Parathyroid adenoma (tissue), 2 donors: ENCODE results near the gene SMOC2.

ENCODE experiments used
- H2AFZ ChIP-seq: fragments of 300-600 bp; sonication (generic); one replicate; pipeline ENCODE4 v1.7.0; 2017; ENCODE audit warnings: antibody characterized with exemption, mild to moderate bottlenecking
- H3K27ac ChIP-seq: fragments of 300-600 bp; sonication (generic); one replicate; pipeline ENCODE4 v1.7.0; 2017
- H3K27me3 ChIP-seq: fragments of 300-600 bp; sonication (generic); one replicate; pipeline ENCODE4 v1.7.0; 2017; ENCODE audit warnings: low read length; ENCODE audit not compliant: control insufficient read depth, insufficient read depth
- H3K36me3 ChIP-seq: fragments of 300-600 bp; sonication (generic); one replicate; pipeline ENCODE4 v1.7.0; 2017; ENCODE audit warnings: low read length; ENCODE audit not compliant: control insufficient read depth, insufficient read depth
- H3K4me1 ChIP-seq: fragments of 300-600 bp; sonication (generic); one replicate; pipeline ENCODE4 v1.7.0; 2017; ENCODE audit warnings: control low read depth
- H3K4me2 ChIP-seq: fragments of 300-600 bp; sonication (generic); one replicate; pipeline ENCODE4 v1.7.0; 2017; ENCODE audit warnings: low read length
- H3K4me3 ChIP-seq: fragments of 300-600 bp; sonication (generic); one replicate; pipeline ENCODE4 v1.7.0; 2017; ENCODE audit warnings: low read depth, low read length
- H3K79me2 ChIP-seq: fragments of 300-600 bp; sonication (generic); one replicate; pipeline ENCODE4 v1.7.0; 2017; ENCODE audit warnings: control low read depth
- H3K9ac ChIP-seq: fragments of 300-600 bp; sonication (generic); one replicate; pipeline ENCODE4 v1.7.0; 2017; ENCODE audit warnings: mild to moderate bottlenecking
- H3K9me3 ChIP-seq: fragments of 300-600 bp; sonication (generic); one replicate; pipeline ENCODE4 v1.7.0; 2017; ENCODE audit warnings: low read length; ENCODE audit not compliant: control insufficient read depth
- TF ChIP-seq, protein P1 (sequence below): fragments of 300-600 bp; sonication (generic); IDR thresholded peaks from one replicate; pipeline ENCODE4 v1.7.0; 2017; ENCODE audit warnings: antibody characterized with exemption, mild to moderate bottlenecking
- donor health status: primary hyperparathyroidism.

Gene SMOC2

DNA sequence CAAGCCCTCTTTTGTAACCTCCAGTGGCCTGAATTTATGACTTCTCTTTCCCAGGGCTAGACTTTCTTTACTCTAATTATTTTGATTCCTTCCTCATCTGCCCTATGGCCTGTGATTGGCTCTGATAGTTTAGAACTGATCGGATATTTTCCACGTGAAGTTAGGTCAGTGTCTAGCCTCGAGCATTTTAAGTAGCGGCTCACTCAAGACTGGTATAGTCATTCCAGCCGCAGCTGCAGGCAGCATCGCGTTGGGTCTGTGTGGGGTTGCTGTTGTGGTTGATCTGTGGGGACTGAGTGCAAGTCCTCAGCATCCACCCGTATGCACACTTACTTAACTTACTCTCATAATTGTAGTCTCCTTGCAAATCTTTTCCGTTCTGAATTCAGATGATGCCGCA, 105.7 kb downstream of the SMOC2 start:
- no peak overlapping the region for H3K9ac ChIP-seq
- no peaks in the 10 kb centered on the region for H3K27me3 ChIP-seq
- H3K4me3 ChIP-seq = no peak overlapping the region
- no peak overlapping the region for H3K27ac ChIP-seq
- H3K9me3 ChIP-seq = no peaks in the 10 kb centered on the region
- TF ChIP-seq, protein P1, sequence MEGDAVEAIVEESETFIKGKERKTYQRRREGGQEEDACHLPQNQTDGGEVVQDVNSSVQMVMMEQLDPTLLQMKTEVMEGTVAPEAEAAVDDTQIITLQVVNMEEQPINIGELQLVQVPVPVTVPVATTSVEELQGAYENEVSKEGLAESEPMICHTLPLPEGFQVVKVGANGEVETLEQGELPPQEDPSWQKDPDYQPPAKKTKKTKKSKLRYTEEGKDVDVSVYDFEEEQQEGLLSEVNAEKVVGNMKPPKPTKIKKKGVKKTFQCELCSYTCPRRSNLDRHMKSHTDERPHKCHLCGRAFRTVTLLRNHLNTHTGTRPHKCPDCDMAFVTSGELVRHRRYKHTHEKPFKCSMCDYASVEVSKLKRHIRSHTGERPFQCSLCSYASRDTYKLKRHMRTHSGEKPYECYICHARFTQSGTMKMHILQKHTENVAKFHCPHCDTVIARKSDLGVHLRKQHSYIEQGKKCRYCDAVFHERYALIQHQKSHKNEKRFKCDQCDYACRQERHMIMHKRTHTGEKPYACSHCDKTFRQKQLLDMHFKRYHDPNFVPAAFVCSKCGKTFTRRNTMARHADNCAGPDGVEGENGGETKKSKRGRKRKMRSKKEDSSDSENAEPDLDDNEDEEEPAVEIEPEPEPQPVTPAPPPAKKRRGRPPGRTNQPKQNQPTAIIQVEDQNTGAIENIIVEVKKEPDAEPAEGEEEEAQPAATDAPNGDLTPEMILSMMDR = no peak
- no peaks in the 10 kb centered on the region for H3K4me1 ChIP-seq
- H3K79me2 ChIP-seq = no peaks in the 10 kb centered on the region
- no peak overlapping the region for H2AFZ ChIP-seq
- H3K36me3 ChIP-seq = no peaks in the 10 kb centered on the region
- H3K4me2 ChIP-seq = no peak overlapping the region

DNA sequence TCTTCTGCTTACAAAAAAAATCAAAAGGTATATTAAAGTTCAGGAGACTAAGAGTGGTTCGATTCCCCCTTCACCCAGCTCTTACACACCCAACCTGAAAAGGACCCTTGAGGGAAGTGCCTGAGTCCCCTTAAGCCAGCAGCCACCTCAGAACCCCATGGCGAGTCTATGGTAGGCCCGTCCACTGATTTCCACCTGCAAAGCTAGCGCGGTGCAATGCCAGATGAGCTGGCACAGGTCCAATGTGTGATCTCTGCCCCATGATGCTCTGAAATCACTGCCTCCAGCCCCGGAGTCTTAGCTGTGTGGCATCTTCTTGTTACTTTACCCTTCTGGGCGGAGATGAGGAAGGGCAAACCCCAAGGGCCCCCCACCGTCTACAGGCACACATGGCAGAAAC, 109.3 kb downstream of the SMOC2 start:
- no peaks in the 10 kb centered on the region for H3K9me3 ChIP-seq
- H3K27ac ChIP-seq = no peak overlapping the region
- no peaks in the 10 kb centered on the region for H3K27me3 ChIP-seq
- H3K4me3 ChIP-seq = no peak overlapping the region
- H3K36me3 ChIP-seq = no peaks in the 10 kb centered on the region
- no peak overlapping the region for H3K9ac ChIP-seq
- no peaks in the 10 kb centered on the region for H3K79me2 ChIP-seq
- H2AFZ ChIP-seq = no peak overlapping the region
- H3K4me1 ChIP-seq = no peaks in the 10 kb centered on the region
- no peak overlapping the region for H3K4me2 ChIP-seq
- TF ChIP-seq, protein P1 = no peak

DNA sequence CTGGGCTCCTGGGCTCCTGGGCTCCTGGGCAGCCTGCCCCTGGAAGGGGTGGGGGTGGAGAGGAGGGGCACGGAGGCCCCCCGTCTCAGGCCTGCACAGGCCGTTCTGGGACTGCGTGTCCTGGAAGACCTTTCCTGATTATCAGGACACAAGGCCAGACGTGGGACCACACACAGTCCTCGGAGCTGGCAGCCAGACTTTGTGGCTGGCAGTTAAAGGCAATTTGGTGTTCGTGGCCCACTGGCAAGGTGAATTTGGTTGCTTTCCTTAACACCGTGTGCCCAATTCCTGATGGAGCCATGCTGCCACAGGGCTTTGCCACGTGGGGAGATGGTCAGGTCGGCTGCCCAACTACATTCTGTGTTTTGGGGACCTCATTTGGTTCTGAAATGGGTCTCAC, 113.5 kb downstream of the SMOC2 start:
- no peaks in the 10 kb centered on the region for H3K9me3 ChIP-seq
- H3K27ac ChIP-seq = no peak overlapping the region
- no peak overlapping the region for H2AFZ ChIP-seq
- H3K4me2 ChIP-seq = no peak overlapping the region
- H3K36me3 ChIP-seq = no peaks in the 10 kb centered on the region
- no peaks in the 10 kb centered on the region for H3K79me2 ChIP-seq
- TF ChIP-seq, protein P1 = no peak
- no peaks in the 10 kb centered on the region for H3K27me3 ChIP-seq
- H3K9ac ChIP-seq = no peak overlapping the region
- H3K4me1 ChIP-seq = no peaks in the 10 kb centered on the region
- no peak overlapping the region for H3K4me3 ChIP-seq

DNA sequence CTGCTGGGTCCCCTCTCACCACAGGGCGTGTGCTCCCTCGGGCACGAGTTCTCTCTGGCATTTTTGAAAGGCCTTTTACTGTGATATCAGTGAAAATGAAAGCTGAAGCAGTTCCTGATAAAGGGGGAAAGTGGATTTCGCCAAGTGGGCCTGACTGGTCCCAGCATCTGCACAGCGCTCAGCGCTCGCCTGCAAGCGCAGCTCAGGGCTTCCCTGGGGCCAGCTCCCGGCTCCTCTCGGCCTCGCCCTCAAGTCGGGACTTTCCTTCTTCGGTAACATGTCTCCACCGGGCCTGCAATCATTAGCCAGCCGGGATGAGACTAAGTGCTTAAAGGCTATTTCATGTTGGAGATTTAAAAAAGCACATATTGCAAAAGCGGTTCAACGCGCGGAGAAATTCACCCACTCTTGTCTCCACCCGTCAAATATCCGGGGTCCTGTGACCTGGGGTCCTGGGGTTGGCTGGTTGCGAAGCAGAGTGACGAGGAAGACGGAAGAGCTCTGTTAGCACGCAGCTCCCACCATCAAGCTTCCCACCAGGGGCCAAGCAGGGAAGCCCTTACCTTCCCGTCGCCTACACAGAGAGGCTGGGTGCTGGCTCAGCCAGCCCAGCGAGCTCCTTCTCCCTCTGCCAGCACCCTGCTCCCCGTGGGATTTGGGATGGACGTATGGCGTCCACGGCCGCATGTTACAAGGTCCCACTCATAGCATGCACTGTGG, 114.1 kb downstream of the SMOC2 start:
- no peaks in the 10 kb centered on the region for H3K9me3 ChIP-seq
- no peak overlapping the region for H3K4me2 ChIP-seq
- no peaks in the 10 kb centered on the region for H3K36me3 ChIP-seq
- no peaks in the 10 kb centered on the region for H3K27me3 ChIP-seq
- H3K4me1 ChIP-seq = no peaks in the 10 kb centered on the region
- H2AFZ ChIP-seq = no peak overlapping the region
- TF ChIP-seq, protein P1 = no peak
- H3K79me2 ChIP-seq = no peaks in the 10 kb centered on the region
- no peak overlapping the region for H3K9ac ChIP-seq
- no peak overlapping the region for H3K4me3 ChIP-seq
- no peak overlapping the region for H3K27ac ChIP-seq
